ENCODE measurements around the gene SRGAP2C.
"Not testable (repeated sequence)": the region's sequence is repeated elsewhere in the genome, so short reads cannot be mapped to it uniquely, and the experiment has no call there.

Gene SRGAP2C

DNA sequence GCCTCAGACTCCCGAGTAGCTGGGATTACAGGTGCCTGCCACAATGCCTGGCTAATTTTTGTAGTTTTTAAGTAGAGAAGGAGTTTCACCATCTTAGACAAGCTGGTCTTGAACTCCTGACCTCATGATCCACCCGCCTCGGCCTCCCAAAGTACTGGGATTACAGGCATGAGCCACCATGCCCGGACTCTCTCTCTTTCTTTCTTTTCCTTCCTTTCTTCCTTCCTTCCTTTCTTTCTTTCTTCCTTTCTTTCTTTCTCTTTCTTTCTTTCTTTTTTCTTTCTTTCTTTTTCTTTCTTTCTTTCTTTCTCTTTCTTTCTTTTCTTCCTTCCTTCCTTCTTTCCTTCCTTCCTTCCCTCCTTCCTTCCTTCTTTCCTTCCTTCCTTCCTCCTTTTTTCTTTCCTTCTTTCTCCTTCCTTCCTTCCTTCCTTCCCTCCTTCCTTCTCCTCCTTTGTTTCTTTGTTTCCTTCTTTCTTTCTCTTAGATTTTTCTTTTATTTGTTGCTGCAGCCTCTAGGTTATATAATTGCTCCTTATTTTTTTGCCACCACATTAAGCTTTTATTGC lies 234.4 kb downstream of the SRGAP2C start:
- DNase-seq (ENCODE audit: low read depth): not testable (repeated sequence)

DNA sequence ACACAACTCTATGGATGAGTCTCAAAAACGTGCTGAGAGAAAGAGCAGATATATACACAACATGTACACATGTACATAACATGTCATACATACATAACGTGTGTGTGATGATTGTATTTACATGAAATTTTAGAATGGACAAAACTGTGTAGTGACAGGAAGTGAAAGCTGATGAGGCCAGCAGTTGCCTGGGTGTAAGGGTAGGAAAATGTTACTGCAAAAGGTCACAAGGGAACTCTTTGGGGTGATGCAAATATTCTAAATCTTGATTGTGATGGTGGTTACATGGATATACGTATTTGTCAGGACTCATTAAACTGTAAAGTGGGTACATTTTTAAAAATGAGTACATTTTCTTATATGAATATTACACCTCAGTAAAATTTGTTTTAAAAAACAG lies 236.7 kb downstream of the SRGAP2C start:
- not testable (repeated sequence) for DNase-seq (ENCODE audit: low read depth)

DNA sequence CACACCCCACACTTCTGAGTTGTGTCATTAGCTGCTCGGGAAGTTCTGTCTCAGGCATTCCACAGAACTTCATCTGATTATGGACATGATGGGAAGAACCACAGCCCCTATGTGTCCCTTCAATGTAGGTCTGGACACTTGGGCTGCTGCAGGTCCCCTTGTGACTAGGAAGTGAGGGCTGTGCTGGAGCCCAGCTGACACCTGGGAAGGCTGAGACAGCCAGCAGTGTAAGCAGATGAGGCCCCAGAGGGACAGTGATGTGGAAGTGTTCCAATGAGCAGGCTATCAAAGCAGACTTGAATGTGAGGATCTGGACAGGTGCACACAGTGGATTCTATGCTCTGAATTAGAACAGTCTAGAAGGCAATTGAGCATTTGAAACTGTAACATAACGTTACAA lies 239.2 kb downstream of the SRGAP2C start:
- not testable (repeated sequence) for DNase-seq (ENCODE audit: low read depth)

DNA sequence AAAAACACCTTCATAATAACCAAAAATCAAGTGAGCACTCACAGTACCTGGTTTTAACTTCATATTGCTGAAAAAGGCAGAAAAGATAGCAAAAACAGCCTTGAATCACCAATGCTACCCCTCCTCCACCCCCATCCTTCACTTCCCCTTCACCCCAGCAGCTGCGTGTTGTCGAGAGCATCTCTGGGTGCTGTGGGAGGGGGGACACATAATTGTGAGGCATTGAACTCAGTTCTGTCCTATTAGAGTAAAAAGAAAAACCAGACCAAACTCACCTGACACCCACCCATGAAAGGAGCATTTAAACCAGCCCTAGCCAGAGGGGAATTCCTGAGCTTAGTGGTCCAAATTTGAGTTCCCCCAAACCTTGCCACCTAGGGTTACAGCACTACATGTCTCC lies 248.7 kb downstream of the SRGAP2C start:
- not testable (repeated sequence) for DNase-seq (ENCODE audit: low read depth)

DNA sequence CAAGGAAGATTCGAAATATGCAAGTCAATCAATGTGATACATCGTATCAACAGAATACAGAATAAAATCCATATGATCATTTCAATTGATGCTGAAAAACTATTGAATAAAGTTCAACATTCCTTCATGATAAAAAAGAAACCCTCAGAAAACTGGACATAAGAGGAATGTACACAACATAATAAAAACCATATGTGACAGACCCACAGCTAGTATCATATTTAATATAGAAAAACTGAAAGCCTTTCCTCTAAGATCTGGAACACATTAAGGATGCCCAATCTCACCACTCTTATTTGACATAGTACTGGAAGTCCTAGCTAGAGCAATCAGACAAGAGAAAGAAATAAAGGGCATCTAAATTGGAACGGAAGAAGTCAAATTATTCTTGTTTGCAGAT lies 254.1 kb downstream of the SRGAP2C start:
- not testable (repeated sequence) for DNase-seq (ENCODE audit: low read depth)

DNA sequence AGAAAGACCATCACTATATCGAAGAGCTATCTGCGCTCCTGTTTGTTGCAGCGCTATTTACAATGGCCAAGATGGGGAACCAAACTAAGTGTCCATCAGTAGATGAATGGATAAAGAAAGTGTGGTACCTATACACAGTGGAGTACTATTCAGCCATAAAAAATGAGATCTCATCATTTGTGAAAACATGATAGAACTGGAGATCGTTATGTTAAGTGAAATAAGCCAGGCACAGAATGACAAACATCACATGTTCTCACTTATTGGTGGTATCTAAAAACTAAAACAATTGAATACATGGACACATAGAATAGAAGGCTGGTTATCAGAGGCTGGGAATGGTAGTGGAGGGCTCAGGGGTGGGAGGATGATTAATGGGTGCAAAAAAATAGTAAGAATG lies 256.2 kb downstream of the SRGAP2C start:
- DNase-seq (ENCODE audit: low read depth): no peak

Measured in activated T-cell treated with anti-CD3 and anti-CD28 coated beads for 24 hours (primary cell).